HL-60 (cell line): Measurements from ENCODE around the gene NAP1L5.

Source experiments
- DNase-seq, 2 experiments: peaks; one replicate each; pipeline ENCODE4 v3.0.0-alpha.2; 2010 to 2020; ENCODE audit warnings: low read depth in 1 of 2, low spot score in 1 of 2
- H3K27ac ChIP-seq: fragments of 250-450 bp; sonication (Bioruptor Pico); replicated peaks from 2 replicates; pipeline ENCODE4 v1.5.1; 2020; ENCODE audit warnings: mild to moderate bottlenecking, moderate library complexity
- H3K27me3 ChIP-seq: fragments of 250-450 bp; sonication (Bioruptor Pico); 2 replicates; pipeline ENCODE4 v1.5.1; 2021; ENCODE audit warnings: mild to moderate bottlenecking, moderate library complexity; ENCODE audit not compliant: insufficient read depth, poor library complexity, severe bottlenecking
- H3K4me3 ChIP-seq: replicated peaks from 2 replicates; pipeline ENCODE4 v1.5.1; 2011; ENCODE audit warnings: mild to moderate bottlenecking, control low read depth, low read length; ENCODE audit not compliant: insufficient read depth
- GABPA ChIP-seq: IDR thresholded peaks from 2 replicates; pipeline ENCODE4 v1.6.1; 2012; ENCODE audit warnings: low read depth
- POLR2AphosphoS5 ChIP-seq: IDR thresholded peaks from 2 replicates; pipeline ENCODE4 v1.6.1; 2012; ENCODE audit warnings: low read depth
- SPI1 ChIP-seq: IDR thresholded peaks from 2 replicates; pipeline ENCODE4 v1.6.1; 2012; ENCODE audit warnings: low read depth, mild to moderate bottlenecking, borderline replicate concordance
- TF ChIP-seq, protein P1 (sequence below): IDR thresholded peaks from 2 replicates; pipeline ENCODE4 v1.6.1; 2012; ENCODE audit warnings: low read depth; ENCODE audit not compliant: insufficient replicate concordance
- TF ChIP-seq, protein P2 (sequence below): IDR thresholded peaks from one replicate; pipeline ENCODE4 v1.5.1; 2011; ENCODE audit warnings: low read length, control low read depth, inconsistent platforms; ENCODE audit not compliant: insufficient read depth

NAP1L5 gene

GRCh38 chr4:88645994-88646393 is 51.6 kb downstream of the NAP1L5 start:
- Histone ChIP-seq H3K27me3 (no peaks in the 10 kb centered on the region), H3K4me3 (no peak overlapping the region), H3K27ac (no peak overlapping the region)
- no peak for DNase-seq
- no peak for TF ChIP-seq GABPA
- TF ChIP-seq, protein P1, sequence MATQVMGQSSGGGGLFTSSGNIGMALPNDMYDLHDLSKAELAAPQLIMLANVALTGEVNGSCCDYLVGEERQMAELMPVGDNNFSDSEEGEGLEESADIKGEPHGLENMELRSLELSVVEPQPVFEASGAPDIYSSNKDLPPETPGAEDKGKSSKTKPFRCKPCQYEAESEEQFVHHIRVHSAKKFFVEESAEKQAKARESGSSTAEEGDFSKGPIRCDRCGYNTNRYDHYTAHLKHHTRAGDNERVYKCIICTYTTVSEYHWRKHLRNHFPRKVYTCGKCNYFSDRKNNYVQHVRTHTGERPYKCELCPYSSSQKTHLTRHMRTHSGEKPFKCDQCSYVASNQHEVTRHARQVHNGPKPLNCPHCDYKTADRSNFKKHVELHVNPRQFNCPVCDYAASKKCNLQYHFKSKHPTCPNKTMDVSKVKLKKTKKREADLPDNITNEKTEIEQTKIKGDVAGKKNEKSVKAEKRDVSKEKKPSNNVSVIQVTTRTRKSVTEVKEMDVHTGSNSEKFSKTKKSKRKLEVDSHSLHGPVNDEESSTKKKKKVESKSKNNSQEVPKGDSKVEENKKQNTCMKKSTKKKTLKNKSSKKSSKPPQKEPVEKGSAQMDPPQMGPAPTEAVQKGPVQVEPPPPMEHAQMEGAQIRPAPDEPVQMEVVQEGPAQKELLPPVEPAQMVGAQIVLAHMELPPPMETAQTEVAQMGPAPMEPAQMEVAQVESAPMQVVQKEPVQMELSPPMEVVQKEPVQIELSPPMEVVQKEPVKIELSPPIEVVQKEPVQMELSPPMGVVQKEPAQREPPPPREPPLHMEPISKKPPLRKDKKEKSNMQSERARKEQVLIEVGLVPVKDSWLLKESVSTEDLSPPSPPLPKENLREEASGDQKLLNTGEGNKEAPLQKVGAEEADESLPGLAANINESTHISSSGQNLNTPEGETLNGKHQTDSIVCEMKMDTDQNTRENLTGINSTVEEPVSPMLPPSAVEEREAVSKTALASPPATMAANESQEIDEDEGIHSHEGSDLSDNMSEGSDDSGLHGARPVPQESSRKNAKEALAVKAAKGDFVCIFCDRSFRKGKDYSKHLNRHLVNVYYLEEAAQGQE, result no peak
- TF ChIP-seq, protein P2, sequence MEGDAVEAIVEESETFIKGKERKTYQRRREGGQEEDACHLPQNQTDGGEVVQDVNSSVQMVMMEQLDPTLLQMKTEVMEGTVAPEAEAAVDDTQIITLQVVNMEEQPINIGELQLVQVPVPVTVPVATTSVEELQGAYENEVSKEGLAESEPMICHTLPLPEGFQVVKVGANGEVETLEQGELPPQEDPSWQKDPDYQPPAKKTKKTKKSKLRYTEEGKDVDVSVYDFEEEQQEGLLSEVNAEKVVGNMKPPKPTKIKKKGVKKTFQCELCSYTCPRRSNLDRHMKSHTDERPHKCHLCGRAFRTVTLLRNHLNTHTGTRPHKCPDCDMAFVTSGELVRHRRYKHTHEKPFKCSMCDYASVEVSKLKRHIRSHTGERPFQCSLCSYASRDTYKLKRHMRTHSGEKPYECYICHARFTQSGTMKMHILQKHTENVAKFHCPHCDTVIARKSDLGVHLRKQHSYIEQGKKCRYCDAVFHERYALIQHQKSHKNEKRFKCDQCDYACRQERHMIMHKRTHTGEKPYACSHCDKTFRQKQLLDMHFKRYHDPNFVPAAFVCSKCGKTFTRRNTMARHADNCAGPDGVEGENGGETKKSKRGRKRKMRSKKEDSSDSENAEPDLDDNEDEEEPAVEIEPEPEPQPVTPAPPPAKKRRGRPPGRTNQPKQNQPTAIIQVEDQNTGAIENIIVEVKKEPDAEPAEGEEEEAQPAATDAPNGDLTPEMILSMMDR, result no peak
- TF ChIP-seq SPI1, result no peak
- no peak for TF ChIP-seq POLR2AphosphoS5
